Measurements from ENCODE around the gene ATP8A2.

- no peak for TF ChIP-seq CTCF (IDR thresholded peaks at IDR 0.05)
- TF ChIP-seq POLR2AphosphoS5 (IDR thresholded peaks at IDR 0.05): no peak
- TF ChIP-seq POLR2A (IDR thresholded peaks at IDR 0.05): no peak
Observed at GRCh38 chr13:26061256-26061655, 689.5 kb downstream of the ATP8A2 start.
